NB4 (cell line): ENCODE results near the gene HDHD2.

Experiments
- CTCF ChIP-seq: IDR thresholded peaks from one replicate; pipeline ENCODE4 v1.5.1; 2012; ENCODE audit warnings: low read depth, low read length
- MAX ChIP-seq: IDR thresholded peaks from 2 replicates; pipeline ENCODE4 v1.6.1; 2011; ENCODE audit warnings: low read depth, low read length
- POLR2A ChIP-seq: IDR thresholded peaks from 2 replicates; pipeline ENCODE4 v1.6.1; 2011; ENCODE audit warnings: mild to moderate bottlenecking; ENCODE audit not compliant: insufficient read length; ENCODE audit errors: extremely low read depth

DNA sequence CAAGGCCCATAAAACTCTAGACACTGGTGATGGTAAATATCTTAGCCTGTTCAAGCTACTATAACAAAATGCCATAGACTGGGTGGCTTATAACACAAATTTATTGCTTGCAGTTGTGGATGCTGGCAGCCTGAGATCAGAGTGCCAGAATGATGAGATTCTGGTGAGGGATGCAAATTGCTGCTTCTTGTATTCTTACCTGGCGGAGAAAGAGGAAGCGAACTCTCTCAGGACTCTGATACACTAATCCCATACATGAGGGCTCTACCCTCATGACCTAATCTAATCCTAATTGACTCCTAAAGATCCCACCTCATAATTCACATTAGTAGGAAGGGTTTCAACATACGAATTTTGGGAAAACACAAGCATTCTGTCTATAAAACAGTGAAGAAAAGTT, 30.5 kb upstream of the HDHD2 start:
- TF ChIP-seq CTCF = no peak
- TF ChIP-seq POLR2A = no peak
- TF ChIP-seq MAX = no peak
